Liver (tissue), 9 donors: ENCODE results near the gene LAD1. TPM values are rescaled to one million over a fixed set of nuclear protein-coding genes. Genes with fewer than 3 reads are reported as not detected.

Experiments used
- DNase-seq: peaks from one replicate; pipeline ENCODE4 v3.0.0-alpha.2; 2017; ENCODE audit warnings: low spot score
- H3K27ac ChIP-seq, 2 donors: one replicate each; pipeline ENCODE4 v1.7.0; 2013; ENCODE audit warnings: inconsistent platforms in 2 of 2, low read length in 2 of 2, control low read depth in 1 of 2, low read depth in 1 of 2, mild to moderate bottlenecking in 1 of 2
- H3K27me3 ChIP-seq, 4 donors: one replicate each; pipeline versions ENCODE4 v1.6.1 to v1.7.0; 2013; ENCODE audit warnings: low read length in 3 of 4, inconsistent platforms in 1 of 4, mild to moderate bottlenecking in 1 of 4, moderate library complexity in 1 of 4; ENCODE audit not compliant: control insufficient read depth in 4 of 4, insufficient read depth in 4 of 4
- H3K36me3 ChIP-seq, 4 donors: one replicate each; pipeline versions ENCODE4 v1.6.1 to v1.7.0; 2013; ENCODE audit warnings: low read length in 3 of 4, mild to moderate bottlenecking in 3 of 4, low read depth in 1 of 4, moderate library complexity in 1 of 4; ENCODE audit not compliant: control insufficient read depth in 4 of 4, insufficient read depth in 3 of 4
- H3K4me1 ChIP-seq, 4 donors: one replicate each; pipeline versions ENCODE4 v1.6.1 to v1.7.0; 2013; ENCODE audit warnings: low read length in 3 of 4, mild to moderate bottlenecking in 3 of 4, moderate library complexity in 1 of 4; ENCODE audit not compliant: control insufficient read depth in 4 of 4, insufficient read depth in 4 of 4
- H3K4me3 ChIP-seq, 3 donors: one replicate each; pipeline versions ENCODE4 v1.6.1 to v1.7.0; 2013; ENCODE audit warnings: low read length in 3 of 3, control low read depth in 1 of 3, low read depth in 1 of 3, mild to moderate bottlenecking in 1 of 3
- H3K9ac ChIP-seq, 2 donors: one replicate each; pipeline ENCODE4 v1.7.0; 2013; ENCODE audit warnings: low read length in 2 of 2, mild to moderate bottlenecking in 2 of 2, moderate library complexity in 2 of 2, control low read depth in 1 of 2, low read depth in 1 of 2
- H3K9me3 ChIP-seq, 4 donors: one replicate each; pipeline versions ENCODE4 v1.6.1 to v1.7.0; 2013; ENCODE audit warnings: low read length in 3 of 4; ENCODE audit not compliant: control insufficient read depth in 4 of 4
- EGR1 ChIP-seq, 2 donors: IDR thresholded peaks; 2 replicates each; pipeline ENCODE4 v1.6.1; 2016 to 2018; ENCODE audit warnings: antibody characterized with exemption in 2 of 2, low read depth in 2 of 2
- FOXA1 ChIP-seq: IDR thresholded peaks from 2 replicates; pipeline ENCODE4 v1.6.1; 2016; ENCODE audit warnings: antibody characterized with exemption
- FOXA2 ChIP-seq: IDR thresholded peaks from 2 replicates; pipeline ENCODE4 v1.6.1; 2016; ENCODE audit warnings: antibody characterized with exemption
- GABPA ChIP-seq, 2 donors: IDR thresholded peaks in 1 of 2; conservative IDR thresholded peaks in 1 of 2; 2 replicates each; pipeline ENCODE4 v1.6.1; 2016; ENCODE audit warnings: antibody characterized with exemption in 2 of 2, mild to moderate bottlenecking in 1 of 2, moderate library complexity in 1 of 2
- HNF4A ChIP-seq, 2 donors: conservative IDR thresholded peaks; 2 replicates each; pipeline ENCODE4 v1.6.1; 2016; ENCODE audit warnings: antibody characterized with exemption in 2 of 2, mild to moderate bottlenecking in 2 of 2
- HNF4G ChIP-seq: IDR thresholded peaks from 2 replicates; pipeline ENCODE4 v1.6.1; 2016; ENCODE audit warnings: antibody characterized with exemption
- JUND ChIP-seq, 2 donors: IDR thresholded peaks; 2 replicates each; pipeline ENCODE4 v1.6.1; 2016; ENCODE audit warnings: antibody characterized with exemption in 2 of 2
- MAX ChIP-seq: IDR thresholded peaks from 2 replicates; pipeline ENCODE4 v1.6.1; 2016; ENCODE audit warnings: antibody characterized with exemption
- NR2F2 ChIP-seq: IDR thresholded peaks from 2 replicates; pipeline ENCODE4 v1.6.1; 2016; ENCODE audit warnings: antibody characterized with exemption
- RAD21 ChIP-seq, 2 donors: IDR thresholded peaks; 2 replicates each; pipeline ENCODE4 v1.6.1; 2016; ENCODE audit warnings: antibody characterized with exemption in 2 of 2, mild to moderate bottlenecking in 2 of 2
- REST ChIP-seq: IDR thresholded peaks from 2 replicates; pipeline ENCODE4 v1.6.1; 2016; ENCODE audit warnings: antibody characterized with exemption, mild to moderate bottlenecking
- RXRA ChIP-seq, 2 donors: IDR thresholded peaks; 2 replicates each; pipeline ENCODE4 v1.6.1; 2017 to 2018; ENCODE audit warnings: antibody characterized with exemption in 2 of 2, mild to moderate bottlenecking in 1 of 2
- SP1 ChIP-seq: IDR thresholded peaks from 2 replicates; pipeline ENCODE4 v1.6.1; 2018; ENCODE audit warnings: antibody characterized with exemption, mild to moderate bottlenecking
- TAF1 ChIP-seq: conservative IDR thresholded peaks from 2 replicates; pipeline ENCODE4 v1.6.1; 2016; ENCODE audit warnings: antibody characterized with exemption, mild to moderate bottlenecking
- YY1 ChIP-seq: IDR thresholded peaks from 2 replicates; pipeline ENCODE4 v1.6.1; 2016; ENCODE audit warnings: antibody characterized with exemption, mild to moderate bottlenecking
- ZBTB33 ChIP-seq: IDR thresholded peaks from 2 replicates; pipeline ENCODE4 v1.6.1; 2016; ENCODE audit warnings: antibody characterized with exemption
- WGBS: extraction: QIAGEN DNeasy Blood & Tissue Kit; methylation state at CpG from one replicate; pipeline ENCODE4 v1.1.7; 2013; 5-methylcytosine and 5-hydroxymethylcytosine counted together
- polyA plus RNA-seq, 2 donors: library from polyadenylated mRNA; stranded (reverse) in 1 of 2; unstranded in 1 of 2; fragments of 200-250 nt in 1 of 2; fragments of >200 nt in 1 of 2; fragmentation: Nextera tagmentation in 1 of 2; extraction: Ambion mirVana in 1 of 2; gene quantifications; one replicate each; pipeline versions ENCODE4 v1.2.1 to v1.2.3, GENCODE V29; 2013 to 2015
- total RNA-seq, 2 donors: library from RNA; depleted of rRNA; stranded (reverse); fragments of >200 nt; gene quantifications; one replicate each; pipeline ENCODE4 v1.2.3, GENCODE V29; 2014
- TF ChIP-seq, protein P1 (sequence below): fragments of 150-350 bp; IDR thresholded peaks from 2 replicates; pipeline ENCODE4 v1.5.1; 2017; ENCODE audit warnings: improper control_type of control experiment, low read depth, low read length; ENCODE audit not compliant: missing input control
- TF ChIP-seq, protein P2 (sequence below): IDR thresholded peaks from 2 replicates; pipeline ENCODE4 v1.6.1; 2016; ENCODE audit warnings: antibody characterized with exemption
- donor health status: healthy.
- donor health status: healthy.
- donor health status: healthy.
- donor health status: healthy.
- donor health status: healthy.

The LAD1 gene
- total and polyA plus RNA-seq, 4 donors = 3.4 to 13.7 (median 8.5) TPM

- DNase-seq = no peak
- no peaks in the 10 kb centered on the region for H3K36me3 ChIP-seq
- H3K27me3 ChIP-seq = peaks cover 0 to 2% (median 0%) of the 10 kb centered on the region in 4 donors
- H3K4me3 ChIP-seq = no peak overlapping the region
- no peak overlapping the region for H3K9ac ChIP-seq
- no peaks in the 10 kb centered on the region for H3K9me3 ChIP-seq
- H3K27ac ChIP-seq = no peak overlapping the region
- H3K4me1 ChIP-seq = no peaks in the 10 kb centered on the region
- TF ChIP-seq HNF4A (conservative IDR thresholded peaks at IDR 0.05) (no peak), FOXA1 (no peak), RXRA (IDR thresholded peaks at IDR 0.05) (no peak), FOXA2 (no peak), JUND (IDR thresholded peaks at IDR 0.05) (no peak)
Measured at GRCh38 chr1:201351617-201352016, 47.5 kb downstream of the LAD1 start.

DNA sequence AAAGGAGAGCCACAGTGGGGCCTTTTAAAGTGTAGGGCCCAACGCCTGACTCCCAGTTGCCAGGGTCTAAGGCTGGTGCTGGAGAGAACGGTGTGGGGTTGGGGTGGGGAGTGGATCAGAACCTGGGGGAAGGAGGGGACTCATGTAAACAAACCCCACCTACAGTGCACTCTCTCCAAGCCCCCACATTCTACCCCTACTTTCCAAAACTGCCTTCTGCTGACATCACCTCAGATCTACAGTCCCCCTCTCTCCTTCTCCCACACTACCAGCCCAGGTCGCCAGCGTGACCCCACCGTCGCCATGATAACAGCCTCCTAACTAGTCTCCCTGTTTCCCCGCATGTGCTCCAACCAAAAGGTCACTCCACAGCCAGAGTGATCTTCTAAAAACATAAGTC is 48.2 kb downstream of the LAD1 start:
- Histone ChIP-seq H3K4me1 (no peaks in the 10 kb centered on the region), H3K27ac (no peak overlapping the region), H3K9me3 (no peaks in the 10 kb centered on the region), H3K4me3 (no peak overlapping the region), H3K27me3 (peaks cover 0 to 2% (median 0%) of the 10 kb centered on the region in 4 donors), H3K36me3 (no peaks in the 10 kb centered on the region), H3K9ac (no peak overlapping the region)
- 80% methylated on average over 7 of the region's 7 CpGs for WGBS
- TF ChIP-seq FOXA1 (no peak), YY1 (no peak), EGR1 (IDR thresholded peaks at IDR 0.05; ENCODE audit: low read depth in 2 of 2) (no peak), RAD21 (IDR thresholded peaks at IDR 0.05) (no peak), JUND (IDR thresholded peaks at IDR 0.05) (no peak), HNF4G (no peak), RXRA (IDR thresholded peaks at IDR 0.05) (no peak)
- TF ChIP-seq, protein P1, sequence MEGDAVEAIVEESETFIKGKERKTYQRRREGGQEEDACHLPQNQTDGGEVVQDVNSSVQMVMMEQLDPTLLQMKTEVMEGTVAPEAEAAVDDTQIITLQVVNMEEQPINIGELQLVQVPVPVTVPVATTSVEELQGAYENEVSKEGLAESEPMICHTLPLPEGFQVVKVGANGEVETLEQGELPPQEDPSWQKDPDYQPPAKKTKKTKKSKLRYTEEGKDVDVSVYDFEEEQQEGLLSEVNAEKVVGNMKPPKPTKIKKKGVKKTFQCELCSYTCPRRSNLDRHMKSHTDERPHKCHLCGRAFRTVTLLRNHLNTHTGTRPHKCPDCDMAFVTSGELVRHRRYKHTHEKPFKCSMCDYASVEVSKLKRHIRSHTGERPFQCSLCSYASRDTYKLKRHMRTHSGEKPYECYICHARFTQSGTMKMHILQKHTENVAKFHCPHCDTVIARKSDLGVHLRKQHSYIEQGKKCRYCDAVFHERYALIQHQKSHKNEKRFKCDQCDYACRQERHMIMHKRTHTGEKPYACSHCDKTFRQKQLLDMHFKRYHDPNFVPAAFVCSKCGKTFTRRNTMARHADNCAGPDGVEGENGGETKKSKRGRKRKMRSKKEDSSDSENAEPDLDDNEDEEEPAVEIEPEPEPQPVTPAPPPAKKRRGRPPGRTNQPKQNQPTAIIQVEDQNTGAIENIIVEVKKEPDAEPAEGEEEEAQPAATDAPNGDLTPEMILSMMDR = no peak
- TF ChIP-seq, protein P2, sequence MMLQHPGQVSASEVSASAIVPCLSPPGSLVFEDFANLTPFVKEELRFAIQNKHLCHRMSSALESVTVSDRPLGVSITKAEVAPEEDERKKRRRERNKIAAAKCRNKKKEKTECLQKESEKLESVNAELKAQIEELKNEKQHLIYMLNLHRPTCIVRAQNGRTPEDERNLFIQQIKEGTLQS = no peak
- DNase-seq = no peak

DNA sequence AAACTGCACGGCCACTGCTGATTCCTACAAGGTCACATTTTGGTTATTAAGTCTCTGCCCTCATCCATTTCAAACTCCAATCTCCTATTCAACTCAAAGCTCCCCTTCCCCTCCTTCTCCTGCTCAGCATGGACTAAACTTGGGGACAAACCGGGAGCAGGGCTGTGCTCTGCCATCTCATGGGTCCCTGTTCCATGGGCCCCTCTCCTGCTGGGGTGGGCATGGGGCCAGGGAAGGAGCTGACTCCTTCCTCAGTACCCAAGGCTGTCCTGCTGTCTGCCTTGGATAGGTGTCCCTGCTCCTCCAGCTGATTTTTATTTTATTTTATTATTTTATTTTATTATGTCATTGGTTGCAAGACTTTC is 48.8 kb downstream of the LAD1 start:
- Histone ChIP-seq H3K9ac (no peak overlapping the region), H3K9me3 (no peaks in the 10 kb centered on the region), H3K36me3 (no peaks in the 10 kb centered on the region), H3K27me3 (peaks cover 0 to 2% (median 0%) of the 10 kb centered on the region in 4 donors), H3K27ac (no peak overlapping the region), H3K4me1 (no peaks in the 10 kb centered on the region), H3K4me3 (no peak overlapping the region)
- no peak for DNase-seq
- no peak for TF ChIP-seq FOXA1
- no peak for TF ChIP-seq RAD21 (IDR thresholded peaks at IDR 0.05)
- no peak for TF ChIP-seq HNF4A (conservative IDR thresholded peaks at IDR 0.05)
- TF ChIP-seq RXRA (IDR thresholded peaks at IDR 0.05) = no peak
- no peak for TF ChIP-seq FOXA2
- no peak for TF ChIP-seq SP1
- TF ChIP-seq MAX = no peak
- no peak for TF ChIP-seq HNF4G
- TF ChIP-seq NR2F2 = no peak
- TF ChIP-seq YY1 = no peak
- no peak for TF ChIP-seq REST
- no peak for TF ChIP-seq ZBTB33
- TF ChIP-seq, protein P2 = no peak
- TF ChIP-seq EGR1 (IDR thresholded peaks at IDR 0.05; ENCODE audit: low read depth in 2 of 2) = no peak
- no peak for TF ChIP-seq TAF1
- no peak for TF ChIP-seq GABPA (IDR thresholded peaks at IDR 0.05 in 1 of 2, conservative IDR thresholded peaks at IDR 0.05 in 1 of 2)
- TF ChIP-seq JUND (IDR thresholded peaks at IDR 0.05) = no peak
- WGBS = 64% methylated on average over 2 of the region's 2 CpGs
